GM12891 (cell line): Measurements from ENCODE around the gene SLC11A2.

Experiments used
- PAX5 ChIP-seq: IDR thresholded peaks from 2 replicates; pipeline ENCODE4 v1.6.1; 2011; ENCODE audit warnings: low read length, moderate library complexity, mild to moderate bottlenecking; ENCODE audit not compliant: insufficient read depth, severe bottlenecking
- POLR2A ChIP-seq: IDR thresholded peaks from 2 replicates; pipeline ENCODE4 v1.6.1; 2011; ENCODE audit warnings: low read depth, low read length, control low read depth
- POLR2AphosphoS5 ChIP-seq: IDR thresholded peaks from 2 replicates; pipeline ENCODE4 v1.6.1; 2011; ENCODE audit warnings: low read depth, low read length, control low read depth
- POU2F2 ChIP-seq: IDR thresholded peaks from 2 replicates; pipeline ENCODE4 v1.6.1; 2011; ENCODE audit warnings: low read depth, mild to moderate bottlenecking, control low read depth, low read length, moderate library complexity
- SPI1 ChIP-seq: IDR thresholded peaks from 2 replicates; pipeline ENCODE4 v1.6.1; 2011; ENCODE audit warnings: low read depth, low read length, control low read depth
- TAF1 ChIP-seq: IDR thresholded peaks from 2 replicates; pipeline ENCODE4 v1.6.1; 2011; ENCODE audit warnings: low read depth, low read length, control low read depth

- TF ChIP-seq POLR2AphosphoS5: no peak
- no peak for TF ChIP-seq POLR2A
- TF ChIP-seq SPI1: no peak
- no peak for TF ChIP-seq PAX5
- no peak for TF ChIP-seq TAF1
- TF ChIP-seq POU2F2: no peak
Measured at GRCh38 chr12:50985322-50985721, 40.9 kb downstream of the SLC11A2 start.
